OCI-LY7 (cell line): ENCODE results near the gene RRP12.

ENCODE experiments used
- EZH2phosphoT487 ChIP-seq: fragments of 200-600 bp; sonication (generic); IDR thresholded peaks from 2 replicates; pipeline ENCODE4 v1.6.1; 2018; ENCODE audit warnings: low read depth, borderline replicate concordance, mild to moderate bottlenecking, mixed run types, antibody characterized with exemption, low read length, moderate library complexity, mixed read lengths
- TF ChIP-seq, protein P1 (sequence below): fragments of 200-600 bp; sonication (generic); conservative IDR thresholded peaks from 2 replicates; pipeline ENCODE4 v1.5.1; 2014; ENCODE audit warnings: mild to moderate bottlenecking, antibody characterized with exemption, low read length, moderate library complexity, mixed read lengths

- TF ChIP-seq, protein P1, sequence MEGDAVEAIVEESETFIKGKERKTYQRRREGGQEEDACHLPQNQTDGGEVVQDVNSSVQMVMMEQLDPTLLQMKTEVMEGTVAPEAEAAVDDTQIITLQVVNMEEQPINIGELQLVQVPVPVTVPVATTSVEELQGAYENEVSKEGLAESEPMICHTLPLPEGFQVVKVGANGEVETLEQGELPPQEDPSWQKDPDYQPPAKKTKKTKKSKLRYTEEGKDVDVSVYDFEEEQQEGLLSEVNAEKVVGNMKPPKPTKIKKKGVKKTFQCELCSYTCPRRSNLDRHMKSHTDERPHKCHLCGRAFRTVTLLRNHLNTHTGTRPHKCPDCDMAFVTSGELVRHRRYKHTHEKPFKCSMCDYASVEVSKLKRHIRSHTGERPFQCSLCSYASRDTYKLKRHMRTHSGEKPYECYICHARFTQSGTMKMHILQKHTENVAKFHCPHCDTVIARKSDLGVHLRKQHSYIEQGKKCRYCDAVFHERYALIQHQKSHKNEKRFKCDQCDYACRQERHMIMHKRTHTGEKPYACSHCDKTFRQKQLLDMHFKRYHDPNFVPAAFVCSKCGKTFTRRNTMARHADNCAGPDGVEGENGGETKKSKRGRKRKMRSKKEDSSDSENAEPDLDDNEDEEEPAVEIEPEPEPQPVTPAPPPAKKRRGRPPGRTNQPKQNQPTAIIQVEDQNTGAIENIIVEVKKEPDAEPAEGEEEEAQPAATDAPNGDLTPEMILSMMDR, result no peak
- TF ChIP-seq EZH2phosphoT487, result no peak
Measured at GRCh38 chr10:97445357-97445721, 44.2 kb upstream of the RRP12 start.
